GM21786 (cell line): ENCODE data around the gene CERS4.
A peak's percentile ranks its signal among the peaks of the same experiment; 100 is the strongest.
"Not testable (repeated sequence)": the region's sequence is repeated elsewhere in the genome, so short reads cannot be mapped to it uniquely, and the experiment has no call there.

Experiments
- ATAC-seq: cut with Tn5 transposase; IDR thresholded peaks from one replicate; pipeline ENCODE4 v1.9.1; 2021; ENCODE audit not compliant: unreplicated experiment

Gene CERS4

GRCh38 chr19:8259142-8259921 lies 50.2 kb downstream of the CERS4 start:
- no peak for ATAC-seq

- no peak for ATAC-seq
These were observed 50.7 kb downstream of the CERS4 start for GRCh38 chr19:8259922-8260247.

- ATAC-seq = no peak
These were observed 52.2 kb downstream of the CERS4 start for GRCh38 chr19:8261347-8261746.

- no peak for ATAC-seq
These were observed 52.7 kb downstream of the CERS4 start for GRCh38 chr19:8261881-8262280.

GRCh38 chr19:8262431-8262830 lies 53.3 kb downstream of the CERS4 start:
- ATAC-seq = no peak

- not testable (repeated sequence) for ATAC-seq
These were observed 55.1 kb downstream of the CERS4 start for GRCh38 chr19:8264248-8264647.

- ATAC-seq = no peak
These were observed 56.7 kb downstream of the CERS4 start for GRCh38 chr19:8265872-8266271.

GRCh38 chr19:8269724-8270123 lies 60.6 kb downstream of the CERS4 start:
- no peak for ATAC-seq

GRCh38 chr19:8276508-8276907 lies 67.3 kb downstream of the CERS4 start:
- ATAC-seq = not testable (repeated sequence)

- not testable (repeated sequence) for ATAC-seq
These were observed 82.2 kb downstream of the CERS4 start for GRCh38 chr19:8291337-8291736.

GRCh38 chr19:8302357-8302691 lies 93.2 kb downstream of the CERS4 start:
- ATAC-seq = no peak

- no peak for ATAC-seq
These were observed 93.6 kb downstream of the CERS4 start for GRCh38 chr19:8302734-8303133.

- ATAC-seq = no peak
These were observed 95.9 kb downstream of the CERS4 start for GRCh38 chr19:8304841-8305621.

- ATAC-seq = no peak
These were observed 96.6 kb downstream of the CERS4 start for GRCh38 chr19:8305798-8306197.

GRCh38 chr19:8306235-8307054 lies 97.3 kb downstream of the CERS4 start:
- no peak for ATAC-seq

GRCh38 chr19:8307400-8307964 lies 98.3 kb downstream of the CERS4 start:
- ATAC-seq = no peak

- peak; percentile 71 for ATAC-seq
These were observed 99.0 kb downstream of the CERS4 start, which contains the start of gene CD320 for GRCh38 chr19:8307965-8308866. Gene CD320 (minus strand): TSS chr19:8308358. CDS start chr19:8308290, 68 bp downstream.

GRCh38 chr19:8308891-8309291 lies 99.7 kb downstream of the CERS4 start:
- no peak for ATAC-seq

GRCh38 chr19:8310342-8311055 lies 101.3 kb downstream of the CERS4 start:
- ATAC-seq = no peak
